Measurements from ENCODE around the gene ZNF710.
"Not testable (repeated sequence)": the region's sequence is repeated elsewhere in the genome, so short reads cannot be mapped to it uniquely, and the experiment has no call there.

ZNF710 gene, protein sequence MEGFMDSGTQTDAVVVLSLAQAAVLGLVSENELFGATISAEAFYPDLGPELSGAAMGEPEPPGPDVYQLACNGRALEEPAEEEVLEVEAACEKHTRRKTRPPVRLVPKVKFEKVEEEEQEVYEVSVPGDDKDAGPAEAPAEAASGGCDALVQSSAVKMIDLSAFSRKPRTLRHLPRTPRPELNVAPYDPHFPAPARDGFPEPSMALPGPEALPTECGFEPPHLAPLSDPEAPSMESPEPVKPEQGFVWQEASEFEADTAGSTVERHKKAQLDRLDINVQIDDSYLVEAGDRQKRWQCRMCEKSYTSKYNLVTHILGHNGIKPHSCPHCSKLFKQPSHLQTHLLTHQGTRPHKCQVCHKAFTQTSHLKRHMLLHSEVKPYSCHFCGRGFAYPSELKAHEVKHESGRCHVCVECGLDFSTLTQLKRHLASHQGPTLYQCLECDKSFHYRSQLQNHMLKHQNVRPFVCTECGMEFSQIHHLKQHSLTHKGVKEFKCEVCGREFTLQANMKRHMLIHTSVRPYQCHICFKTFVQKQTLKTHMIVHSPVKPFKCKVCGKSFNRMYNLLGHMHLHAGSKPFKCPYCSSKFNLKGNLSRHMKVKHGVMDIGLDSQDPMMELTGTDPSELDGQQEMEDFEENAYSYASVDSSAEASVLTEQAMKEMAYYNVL

DNA sequence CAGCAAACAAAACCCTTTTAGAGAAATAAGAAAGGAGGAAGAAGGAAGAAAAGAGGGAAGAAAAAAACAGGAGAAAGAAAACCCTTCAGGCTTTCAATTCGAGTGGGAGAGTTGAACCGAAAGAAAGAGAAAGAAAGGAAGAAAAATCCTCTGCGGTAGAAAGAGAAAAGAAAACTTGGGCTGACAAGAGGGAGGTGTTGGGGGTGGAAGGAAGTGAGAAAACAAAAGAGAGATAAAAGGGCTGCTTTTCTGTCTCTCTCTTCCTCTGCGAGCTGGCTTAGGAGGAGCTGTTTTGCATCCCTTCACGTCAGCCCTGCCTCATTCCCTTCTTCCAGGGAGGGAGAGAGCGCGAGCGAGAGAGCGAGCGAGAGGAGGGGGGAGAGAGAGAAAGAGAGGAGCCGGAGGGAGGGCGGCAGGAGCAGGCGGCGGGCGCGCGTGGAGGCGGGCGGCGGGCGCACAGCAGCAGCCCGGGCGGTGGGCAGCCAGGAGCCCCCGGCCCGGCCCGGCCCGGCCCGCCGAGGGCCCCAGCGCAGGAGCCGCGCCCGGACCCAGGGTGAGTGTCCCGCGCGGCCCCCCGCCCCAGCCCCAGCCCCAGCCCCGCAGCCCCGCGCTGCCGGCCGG lies at the start of gene ZNF710:
ZNF710 (plus strand) TSS at position 263 of the 621 bp plus-strand sequence. CDS start 65,814 bp downstream, outside the sequence.
- peak in 1 of 2 donors; percentile 21 for DNase-seq (ENCODE audit: low read depth in 2 of 2)

DNA sequence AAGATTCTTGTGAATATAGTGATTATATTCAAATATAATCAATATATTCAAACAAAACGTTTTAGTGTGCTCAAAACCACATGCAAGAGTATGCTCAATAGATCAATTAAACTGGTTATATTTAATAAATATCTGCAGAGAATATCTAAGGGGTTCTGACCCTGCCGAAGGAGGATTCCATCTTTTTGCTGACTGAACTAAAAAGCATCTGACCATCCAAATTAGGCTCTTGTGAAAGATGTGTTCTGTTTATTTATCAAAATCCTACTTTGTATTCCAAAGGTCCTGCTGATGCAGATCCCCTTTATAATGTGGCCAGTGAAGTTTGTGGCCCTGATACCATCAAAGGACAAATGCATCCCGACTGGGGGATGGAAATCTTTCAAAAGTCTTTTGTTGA lies 46.6 kb upstream of the ZNF710 start:
- DNase-seq (ENCODE audit: low read depth in 2 of 2), result no peak

DNA sequence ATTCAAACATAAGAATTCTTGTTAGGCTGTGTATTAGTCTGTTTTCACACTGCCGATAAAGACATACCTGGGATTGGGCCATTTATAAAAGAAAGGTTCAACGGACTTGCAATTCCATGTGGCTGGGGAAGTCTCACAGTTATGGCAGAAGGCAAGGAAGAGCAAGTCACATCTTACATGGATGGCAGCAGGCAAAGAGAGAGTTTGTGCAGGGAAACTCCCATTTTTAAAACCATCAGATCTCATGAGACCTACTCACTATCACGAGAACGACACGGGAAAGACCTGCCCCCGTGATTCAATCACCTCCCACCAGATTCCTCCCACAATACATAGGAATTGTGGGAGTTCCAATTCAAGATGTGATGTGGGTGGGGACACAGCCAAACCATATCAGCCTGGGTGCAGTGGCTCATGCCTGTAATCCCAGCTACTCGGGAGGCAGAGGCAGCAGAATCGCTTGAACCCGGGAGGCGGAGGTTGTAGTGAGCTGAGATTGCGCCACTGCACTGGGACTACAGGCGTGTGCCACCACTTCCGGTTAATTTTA lies 45.6 kb upstream of the ZNF710 start:
- DNase-seq (ENCODE audit: low read depth in 2 of 2), result not testable (repeated sequence)

DNA sequence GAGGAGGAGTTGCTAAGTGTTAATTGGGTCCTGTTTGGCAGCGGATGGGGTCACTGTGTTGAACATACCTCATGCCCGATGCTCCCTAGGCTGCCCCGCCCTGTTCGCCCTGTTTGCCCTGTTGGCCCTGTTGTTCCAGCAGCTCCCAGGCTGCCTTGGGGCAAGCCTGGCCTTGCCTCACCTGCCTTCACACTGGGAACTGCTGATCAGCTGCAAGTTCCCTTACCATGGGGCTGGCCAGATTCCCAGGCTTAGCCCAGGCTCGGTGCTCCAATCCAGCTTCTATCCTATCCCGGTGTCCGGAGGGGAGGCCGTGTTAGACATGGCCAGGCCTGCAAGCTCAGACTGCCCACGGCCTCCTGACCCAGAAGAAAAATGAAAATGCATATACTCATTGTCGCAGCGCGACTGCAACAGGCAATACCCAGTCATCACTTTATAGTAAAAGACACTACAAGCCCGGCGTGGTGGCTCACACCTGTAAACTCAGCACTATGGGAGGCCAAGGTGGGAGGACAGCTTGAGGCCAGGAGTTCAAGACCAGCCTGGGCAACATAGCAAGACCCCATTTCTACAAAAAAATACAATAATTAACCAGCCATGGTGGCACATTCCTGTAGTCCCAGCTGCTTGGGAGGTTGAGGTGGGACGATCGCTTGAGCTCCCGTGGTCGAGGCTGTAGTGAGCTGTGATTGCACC lies 42.9 kb upstream of the ZNF710 start:
- no peak for DNase-seq (ENCODE audit: low read depth in 2 of 2)

DNA sequence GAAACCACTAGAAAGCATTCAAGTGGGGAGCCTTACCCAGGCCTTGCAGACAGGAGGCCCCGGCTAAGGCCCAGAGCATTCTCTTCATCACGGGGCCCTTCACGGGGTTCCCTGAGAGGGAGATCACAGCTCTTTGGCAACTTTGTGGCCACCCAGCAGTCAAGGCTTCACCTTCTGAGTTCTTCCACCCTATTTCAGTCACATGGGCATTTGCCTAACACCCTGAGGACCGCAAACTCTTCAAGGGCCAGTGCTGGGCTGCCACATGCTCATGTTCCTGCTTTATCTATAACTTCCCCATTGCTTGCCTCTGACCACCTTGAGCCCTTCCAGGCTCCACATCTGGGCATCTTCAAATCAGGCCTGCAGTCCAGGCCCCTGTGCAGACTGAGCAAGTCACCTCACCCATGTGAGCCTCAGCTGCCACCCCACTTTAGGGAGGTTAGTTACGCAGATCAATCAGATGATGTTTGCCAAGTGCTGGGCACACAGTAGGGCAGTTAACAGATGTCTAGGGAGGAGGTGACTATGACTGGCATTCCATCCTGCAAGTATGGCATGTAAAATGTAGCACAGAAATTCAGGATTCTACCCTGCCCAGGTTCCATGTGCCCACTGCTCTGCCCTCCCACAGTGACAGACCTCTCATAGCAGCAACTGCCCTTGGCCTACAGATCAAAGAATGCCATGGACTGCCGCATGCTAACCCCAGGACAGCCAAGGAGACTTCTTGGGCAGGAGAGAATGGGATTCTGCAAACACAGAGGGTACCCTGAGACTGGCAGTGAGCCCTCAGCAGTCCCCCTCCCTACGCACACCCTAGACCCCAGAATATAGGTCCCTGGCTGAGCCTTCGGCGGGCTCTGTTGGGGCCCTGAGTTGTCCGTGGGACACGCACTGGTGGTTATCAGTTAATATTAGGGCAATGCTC lies 37.6 kb upstream of the ZNF710 start:
- no peak for DNase-seq (ENCODE audit: low read depth in 2 of 2)

DNA sequence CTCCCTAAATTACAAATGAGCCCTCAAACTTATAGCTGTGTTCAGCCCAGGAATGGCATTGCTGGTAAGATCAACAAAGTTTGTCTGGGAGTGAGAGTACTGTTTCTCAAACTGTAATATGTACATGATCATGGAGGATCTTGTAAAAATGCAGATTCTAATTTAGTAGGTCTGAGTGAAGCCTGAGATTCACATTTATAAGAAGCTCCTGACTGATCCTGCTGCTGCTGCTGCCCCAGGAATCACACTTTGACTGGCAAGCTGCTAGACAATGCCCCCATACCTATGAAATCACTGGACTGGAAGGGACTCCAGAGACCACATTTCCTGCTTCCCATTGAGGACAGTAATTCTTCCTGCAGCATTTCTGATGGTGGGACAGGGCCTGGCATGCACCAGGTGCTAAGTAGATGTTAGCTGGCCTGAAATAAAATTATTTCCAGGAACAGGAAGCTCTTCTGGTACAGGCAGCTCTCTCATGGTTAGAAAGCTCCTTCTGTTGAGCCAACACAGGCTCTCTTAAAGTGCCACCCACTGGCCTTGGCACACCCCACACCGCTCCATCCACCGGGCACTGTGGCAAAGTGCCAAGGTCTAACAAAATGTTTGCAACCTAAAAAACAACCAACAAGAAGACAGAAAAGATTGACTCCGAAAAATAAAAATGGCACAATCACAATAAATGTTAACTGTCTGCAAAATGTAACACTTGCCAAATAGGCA lies 36.7 kb upstream of the ZNF710 start:
- no peak for DNase-seq (ENCODE audit: low read depth in 2 of 2)

DNA sequence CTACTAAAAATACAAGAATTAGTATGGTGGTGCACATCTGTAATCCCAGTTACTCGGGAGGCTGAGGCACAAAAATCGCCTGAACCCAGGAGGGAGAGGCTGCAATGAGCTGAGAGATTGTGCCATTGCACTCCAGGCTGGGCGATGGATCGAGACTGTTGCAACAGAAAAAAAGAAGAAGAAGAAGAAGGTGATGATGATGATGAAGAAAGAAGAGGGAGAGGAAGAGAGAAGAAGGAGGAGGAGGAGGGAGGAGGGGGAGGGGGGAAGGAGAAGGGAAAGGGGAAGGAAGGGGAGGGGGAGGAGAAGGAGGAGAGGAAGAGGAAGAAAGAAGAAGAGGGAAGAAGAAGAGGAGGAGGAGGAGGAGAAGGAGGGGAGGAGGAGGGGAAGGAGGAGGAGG lies 33.2 kb upstream of the ZNF710 start:
- no peak for DNase-seq (ENCODE audit: low read depth in 2 of 2)

DNA sequence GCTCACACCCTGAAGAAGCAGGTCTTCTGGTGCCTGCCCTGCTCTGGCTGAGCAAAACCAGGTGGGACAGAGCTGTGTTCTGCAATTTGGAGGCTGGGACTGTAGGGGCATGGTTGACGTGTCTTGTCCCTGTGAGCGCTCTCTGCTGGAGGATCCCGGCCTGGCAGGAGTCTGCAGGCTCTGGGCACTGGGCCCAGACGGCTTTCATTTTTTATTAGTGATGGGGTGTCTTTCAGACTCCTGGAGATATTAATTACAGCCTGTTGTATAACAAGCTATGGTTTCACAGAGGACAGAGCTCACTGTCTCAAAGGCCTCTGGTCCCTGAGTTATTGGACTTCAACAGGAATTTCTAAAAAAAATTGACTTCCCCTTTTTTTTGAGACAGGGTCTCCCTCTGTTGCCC lies 29.5 kb upstream of the ZNF710 start:
- DNase-seq (ENCODE audit: low read depth in 2 of 2), result peak; percentile 9 to 22

DNA sequence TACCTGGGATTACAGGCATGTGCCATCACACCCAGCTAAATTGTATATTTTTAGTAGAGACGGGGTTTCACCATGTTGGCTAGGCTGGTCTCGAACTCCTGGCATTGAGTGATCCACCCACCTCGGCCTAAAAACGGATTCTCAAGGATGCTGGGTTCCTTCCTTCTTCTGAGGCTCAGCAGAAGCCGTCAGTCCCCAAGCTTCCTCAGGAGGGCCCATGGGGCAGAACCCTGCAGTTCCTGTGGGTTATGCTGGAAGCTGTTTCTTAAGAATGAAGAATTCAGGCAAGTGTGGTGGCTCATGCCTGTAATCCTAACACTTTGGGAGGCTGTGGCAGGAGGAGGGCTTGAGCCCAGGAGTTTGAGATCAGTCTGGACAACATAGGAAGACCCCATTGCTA lies 29.0 kb upstream of the ZNF710 start:
- DNase-seq (ENCODE audit: low read depth in 2 of 2), result no peak

DNA sequence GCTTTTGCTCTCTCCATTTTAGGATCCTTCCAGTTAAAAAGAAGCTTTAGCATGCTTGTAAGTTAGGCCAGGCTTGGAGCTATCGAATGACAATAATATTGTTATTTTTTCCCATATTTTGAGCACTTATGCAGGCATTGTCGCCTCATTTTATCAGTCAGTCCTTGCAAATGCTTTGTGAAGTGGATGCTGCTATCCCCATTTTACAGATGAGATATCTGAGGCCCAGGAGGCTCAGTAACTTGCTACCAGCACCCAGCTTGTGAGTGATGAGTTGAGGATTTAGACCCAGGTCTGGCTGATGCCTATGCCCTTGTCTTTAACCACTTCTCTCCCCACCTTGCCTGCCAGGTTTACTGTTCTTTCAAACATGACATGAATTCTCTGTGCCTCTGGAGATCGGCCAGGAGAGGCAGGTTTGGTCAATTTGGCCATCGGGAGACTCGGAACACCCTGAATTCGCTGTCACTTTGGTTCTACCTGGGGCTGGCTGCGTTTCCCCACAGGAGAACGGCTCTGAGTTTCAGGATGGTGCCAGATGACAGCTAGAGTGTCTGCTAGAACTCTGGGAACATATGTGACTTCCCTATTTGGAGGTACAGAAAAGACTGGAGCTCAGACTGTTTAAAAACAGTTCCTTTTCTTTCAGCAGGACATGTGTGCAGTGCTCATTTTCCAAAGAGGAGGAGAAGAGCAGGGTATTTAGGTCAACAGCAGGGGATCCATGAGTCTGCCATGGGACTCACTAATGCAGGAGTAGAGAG lies 25.5 kb upstream of the ZNF710 start:
- no peak for DNase-seq (ENCODE audit: low read depth in 2 of 2)

DNA sequence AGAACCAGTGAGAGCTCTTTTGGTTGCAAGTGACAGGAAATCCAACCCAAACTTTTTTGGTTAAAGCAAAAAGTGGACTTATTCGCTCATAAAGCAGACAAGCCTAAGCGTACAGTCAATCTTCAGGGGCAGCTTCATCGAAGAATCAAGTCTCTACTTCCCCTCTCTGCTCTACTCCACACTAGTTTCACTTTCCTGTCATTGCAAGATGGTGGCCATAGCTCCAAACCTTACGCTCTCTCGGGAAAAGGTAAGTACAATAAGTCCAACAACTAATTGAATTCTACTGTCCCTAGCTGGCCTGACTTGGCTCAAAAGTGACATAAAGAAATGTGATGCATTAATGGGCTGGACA lies 24.9 kb upstream of the ZNF710 start:
- DNase-seq (ENCODE audit: low read depth in 2 of 2), result no peak

DNA sequence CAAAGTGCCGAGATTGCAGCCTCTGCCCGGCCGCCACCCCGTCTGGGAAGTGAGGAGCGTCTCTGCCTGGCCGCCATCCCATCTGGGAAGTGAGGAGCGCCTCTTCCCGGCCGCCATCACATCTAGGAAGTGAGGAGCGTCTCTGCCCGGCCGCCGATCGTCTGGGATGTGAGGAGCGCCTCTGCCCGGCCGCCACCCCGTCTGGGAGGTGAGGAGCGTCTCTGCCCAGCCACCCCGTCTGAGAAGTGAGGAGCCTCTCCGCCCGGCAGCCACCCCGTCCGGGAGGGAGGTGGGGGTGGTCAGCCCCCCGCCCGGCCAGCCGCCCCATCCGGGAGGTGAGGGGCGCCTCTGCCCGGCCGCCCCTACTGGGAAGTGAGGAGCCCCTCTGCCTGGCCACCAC lies 23.3 kb upstream of the ZNF710 start:
- DNase-seq (ENCODE audit: low read depth in 2 of 2), result not testable (repeated sequence)

DNA sequence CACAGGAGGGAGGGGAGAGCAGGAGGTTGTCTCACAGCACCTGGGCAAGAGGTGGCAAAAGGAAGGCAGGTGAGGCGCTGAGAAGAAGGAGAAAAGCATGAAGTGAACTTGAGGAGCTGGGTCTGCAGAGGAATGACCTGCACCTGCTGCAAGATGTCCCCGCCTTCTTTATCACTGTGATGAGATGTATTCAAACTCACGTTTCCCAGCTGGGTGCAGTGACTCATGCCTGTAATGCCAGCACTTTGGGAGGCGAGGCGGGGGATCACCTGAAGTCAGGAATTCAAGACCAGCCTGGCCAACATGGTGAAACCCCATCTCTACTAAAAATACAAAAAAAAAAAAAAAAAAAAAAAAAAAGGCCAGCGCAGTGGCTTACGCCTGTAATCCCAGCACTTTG lies 22.2 kb upstream of the ZNF710 start:
- DNase-seq (ENCODE audit: low read depth in 2 of 2), result no peak

DNA sequence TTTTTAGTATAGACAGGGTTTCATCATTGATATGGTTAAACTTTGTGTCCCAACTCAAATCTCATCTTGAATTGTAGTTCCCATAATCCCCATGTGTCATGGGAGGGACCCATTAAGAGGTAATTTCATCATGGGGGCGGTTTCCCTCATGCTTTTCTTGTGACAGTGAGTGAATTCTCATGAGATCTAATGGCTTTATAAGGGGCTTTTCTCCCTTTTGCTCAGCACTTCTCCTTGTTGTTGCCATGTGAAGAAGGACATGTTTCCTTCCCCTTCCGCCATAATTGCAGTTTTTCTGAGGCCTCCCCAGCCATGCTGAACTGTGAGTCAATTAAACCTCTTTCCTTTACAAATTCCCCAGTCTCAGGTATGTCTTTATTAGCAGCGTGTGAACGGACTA lies 20.2 kb upstream of the ZNF710 start:
- DNase-seq (ENCODE audit: low read depth in 2 of 2), result no peak

DNA sequence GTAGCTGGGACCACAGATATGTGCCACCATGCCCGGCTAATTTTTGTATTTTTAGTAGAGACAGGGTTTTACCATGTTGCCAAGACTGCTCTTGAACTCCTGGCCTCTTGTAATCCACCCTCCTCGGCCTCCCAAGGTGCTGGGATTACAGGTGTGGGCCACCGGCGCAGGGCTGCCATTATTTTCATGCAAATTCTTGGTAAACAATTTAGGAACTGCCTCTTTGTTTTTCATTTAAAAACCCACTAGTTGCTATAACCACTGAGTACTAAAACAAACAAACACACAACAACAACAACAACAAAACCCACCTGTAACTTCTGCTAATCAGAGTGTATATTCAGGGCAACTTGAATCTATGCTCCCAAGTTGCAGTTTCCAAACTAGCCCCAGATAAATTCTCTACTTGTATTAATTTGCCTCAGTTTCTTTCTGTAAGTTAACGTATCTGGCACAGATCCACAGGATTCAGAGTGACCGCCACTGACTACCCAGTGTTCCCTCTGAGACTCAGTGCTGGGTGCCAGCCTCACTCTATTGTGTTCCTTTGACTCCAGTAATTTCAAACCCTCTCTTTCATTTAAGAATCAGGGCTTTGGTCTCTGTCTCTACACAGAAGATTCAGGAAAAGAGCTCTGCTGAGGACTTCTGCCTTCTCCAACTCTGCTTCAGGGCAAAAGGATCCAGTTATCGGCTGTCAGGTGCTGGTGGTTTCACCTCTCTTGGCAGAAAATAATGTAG lies 18.6 kb upstream of the ZNF710 start:
- DNase-seq (ENCODE audit: low read depth in 2 of 2), result no peak

DNA sequence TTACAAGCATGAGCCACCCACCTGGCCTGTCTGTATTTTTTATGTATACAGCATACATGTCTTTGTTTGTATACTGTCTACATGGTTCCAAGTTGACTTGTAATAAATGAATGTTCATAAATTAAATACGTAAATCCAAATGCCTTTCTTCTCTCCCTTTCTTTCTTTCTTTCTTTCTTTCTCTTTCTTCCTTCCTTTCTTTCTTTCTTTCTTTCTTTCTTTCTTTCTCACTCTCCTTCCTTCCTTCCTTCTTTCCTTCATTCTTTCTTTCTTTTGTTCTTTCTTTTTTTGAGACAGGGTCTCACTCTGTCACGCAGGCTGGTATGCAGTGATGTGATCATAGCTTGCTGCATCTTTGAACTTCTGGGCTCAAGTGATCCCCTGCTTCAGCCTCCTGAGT lies 17.1 kb upstream of the ZNF710 start:
- no peak for DNase-seq (ENCODE audit: low read depth in 2 of 2)

DNA sequence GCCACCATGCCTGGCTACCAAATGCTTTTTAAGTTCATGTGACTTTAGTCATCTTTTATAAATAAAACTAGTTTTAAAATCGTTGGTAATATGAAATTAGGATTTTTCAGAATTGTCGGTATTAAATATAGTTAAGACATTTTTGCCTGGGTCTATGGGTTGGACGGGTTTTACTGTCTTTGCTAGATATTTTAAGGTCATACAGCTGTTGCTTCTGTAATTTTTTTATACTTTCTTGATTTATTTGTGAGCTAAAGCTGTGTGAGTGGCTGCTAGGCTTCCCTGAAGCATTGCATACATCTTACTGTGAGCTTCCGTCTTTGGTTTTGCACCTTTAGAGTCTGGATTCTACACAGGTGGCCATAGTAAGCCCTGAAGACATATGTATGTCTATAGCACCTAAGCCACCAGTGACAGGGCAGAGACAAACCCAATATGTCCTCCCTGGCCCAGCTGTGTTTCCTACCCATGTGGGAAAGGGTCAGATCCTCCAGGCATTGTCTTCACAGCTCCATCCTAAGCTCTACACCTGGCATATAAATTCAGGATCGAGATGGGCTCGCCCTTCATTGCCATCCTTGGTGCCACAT lies 16.6 kb upstream of the ZNF710 start:
- DNase-seq (ENCODE audit: low read depth in 2 of 2), result no peak

DNA sequence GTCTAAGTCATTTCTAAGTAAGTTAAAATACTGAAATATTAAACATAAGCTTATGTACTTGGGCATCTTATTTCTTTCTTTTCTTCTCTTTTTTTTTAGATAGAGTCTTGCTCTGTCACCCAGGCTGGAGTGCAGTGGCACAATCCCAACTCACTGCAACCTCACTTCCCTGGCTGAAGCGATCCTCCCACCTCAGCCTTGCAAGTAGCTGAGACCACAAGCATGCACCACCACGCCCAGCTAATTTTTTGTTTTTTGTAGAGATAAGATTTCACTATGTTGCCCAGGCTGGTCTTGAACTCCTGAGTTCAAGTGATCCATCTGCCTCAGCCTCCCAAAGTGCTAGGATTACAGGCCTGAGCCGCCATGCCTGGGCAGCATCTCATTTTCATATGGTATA lies 16.0 kb upstream of the ZNF710 start:
- DNase-seq (ENCODE audit: low read depth in 2 of 2), result no peak
